ENCODE measurements around the gene SLC4A4.
A peak's percentile ranks its signal among the peaks of the same experiment; 100 is the strongest.
"Not testable (repeated sequence)": the region's sequence is repeated elsewhere in the genome, so short reads cannot be mapped to it uniquely, and the experiment has no call there.

The SLC4A4 gene

DNA sequence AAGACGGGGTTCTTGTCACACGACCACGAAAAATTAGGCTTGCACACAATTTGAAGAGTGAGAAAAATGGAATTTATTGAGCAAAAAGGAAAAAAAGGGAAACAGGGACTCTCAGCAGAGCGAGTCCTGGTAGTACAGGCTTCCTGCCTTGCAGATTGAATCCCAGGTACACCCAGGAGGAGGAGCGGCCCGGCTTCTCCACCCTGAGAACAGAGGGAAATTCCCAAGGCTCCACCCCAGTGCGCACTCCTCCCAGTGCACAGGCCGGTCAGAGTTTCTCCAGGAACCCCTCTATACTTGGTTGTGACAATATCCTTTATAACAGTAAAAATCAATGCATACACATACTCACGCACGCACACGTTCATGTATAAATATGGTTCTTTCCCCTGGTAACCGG, 22.0 kb downstream of the SLC4A4 start:
- DNase-seq (ENCODE audit: low read depth) = no peak

DNA sequence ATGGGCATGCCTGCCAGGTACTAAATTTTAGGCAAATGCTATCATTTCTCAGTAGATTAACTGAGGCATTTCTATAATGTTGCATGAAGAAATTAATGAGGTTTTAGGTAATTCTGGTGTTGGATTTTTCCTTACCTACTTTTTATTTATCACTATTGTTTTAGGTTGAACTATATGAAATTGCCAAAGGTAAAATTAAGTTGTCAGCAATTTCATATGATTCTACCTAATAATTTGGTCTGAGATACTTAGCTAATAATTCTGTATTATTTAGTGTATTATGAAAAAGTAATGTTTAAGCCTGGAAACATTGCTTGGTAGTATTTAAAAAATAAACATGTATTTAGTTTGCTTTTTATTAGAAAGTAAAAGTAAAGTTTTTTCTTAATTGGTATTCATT, 22.7 kb downstream of the SLC4A4 start:
- DNase-seq (ENCODE audit: low read depth) = no peak

- DNase-seq (ENCODE audit: low read depth) = no peak
Observed at GRCh38 chr4:71366766-71367165, 27.9 kb downstream of the SLC4A4 start.

- DNase-seq (ENCODE audit: low read depth) = no peak
Observed at GRCh38 chr4:71367546-71367945, 28.7 kb downstream of the SLC4A4 start.

- DNase-seq (ENCODE audit: low read depth) = no peak
Observed at GRCh38 chr4:71368906-71369305, 30.1 kb downstream of the SLC4A4 start.

DNA sequence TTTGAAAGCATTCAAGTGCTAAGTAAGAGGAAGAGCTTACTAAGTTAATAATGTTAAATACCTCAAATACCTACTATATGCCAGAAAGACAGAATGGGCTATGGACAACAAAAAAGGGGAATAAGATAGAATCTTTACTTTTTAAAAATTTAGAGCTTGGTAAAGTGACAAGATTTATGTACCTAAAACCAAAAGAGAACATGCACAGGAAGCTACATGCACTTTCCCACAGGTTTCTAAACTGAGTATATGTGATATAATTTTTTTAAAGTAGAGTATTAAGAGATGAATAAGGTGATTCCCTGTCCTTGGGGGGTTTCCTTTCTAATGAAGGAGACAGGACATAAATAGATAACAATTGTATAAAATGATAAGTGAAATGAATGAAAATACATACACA, 30.7 kb downstream of the SLC4A4 start:
- DNase-seq (ENCODE audit: low read depth) = no peak

- DNase-seq (ENCODE audit: low read depth) = no peak
Observed at GRCh38 chr4:71375494-71375893, 36.7 kb downstream of the SLC4A4 start.

GRCh38 chr4:71377561-71377960, 38.7 kb downstream of the SLC4A4 start:
- peak; percentile 54 for DNase-seq (ENCODE audit: low read depth)

- DNase-seq (ENCODE audit: low read depth) = no peak
Observed at GRCh38 chr4:71379126-71379525, 40.3 kb downstream of the SLC4A4 start.

- DNase-seq (ENCODE audit: low read depth) = no peak
Observed at GRCh38 chr4:71380788-71381187, 42.0 kb downstream of the SLC4A4 start.

GRCh38 chr4:71382125-71382899, 43.5 kb downstream of the SLC4A4 start:
- DNase-seq (ENCODE audit: low read depth) = no peak

DNA sequence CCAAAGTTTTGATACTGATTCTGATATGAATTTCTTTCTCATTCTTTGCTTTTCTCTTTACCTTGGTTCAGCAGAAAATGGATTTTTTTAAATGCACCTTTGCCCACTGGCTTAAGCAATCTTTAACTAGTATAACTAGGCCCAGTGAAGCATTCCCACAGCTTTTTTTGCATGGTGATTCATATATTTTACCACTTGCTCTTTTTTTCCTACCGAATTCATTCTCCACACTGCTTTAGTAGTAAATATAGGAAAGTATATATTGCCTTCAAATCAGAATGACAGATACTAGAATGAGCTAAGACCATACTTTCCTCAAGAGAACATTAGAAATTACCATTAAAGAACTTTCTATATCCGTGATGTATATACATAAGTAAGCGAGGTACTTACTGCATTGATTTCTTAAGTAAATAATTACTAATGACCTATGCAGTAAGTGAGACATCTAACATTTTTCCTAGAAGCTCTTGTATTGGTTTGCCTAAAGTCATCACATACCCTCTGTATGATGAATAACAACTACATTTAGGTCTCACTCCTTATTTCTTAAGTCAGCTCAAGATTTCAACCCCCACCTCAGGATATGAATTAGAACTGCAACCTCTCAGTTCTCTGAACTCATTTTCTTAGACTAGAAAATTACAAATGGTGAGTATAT, 44.2 kb downstream of the SLC4A4 start:
- DNase-seq (ENCODE audit: low read depth) = no peak

DNA sequence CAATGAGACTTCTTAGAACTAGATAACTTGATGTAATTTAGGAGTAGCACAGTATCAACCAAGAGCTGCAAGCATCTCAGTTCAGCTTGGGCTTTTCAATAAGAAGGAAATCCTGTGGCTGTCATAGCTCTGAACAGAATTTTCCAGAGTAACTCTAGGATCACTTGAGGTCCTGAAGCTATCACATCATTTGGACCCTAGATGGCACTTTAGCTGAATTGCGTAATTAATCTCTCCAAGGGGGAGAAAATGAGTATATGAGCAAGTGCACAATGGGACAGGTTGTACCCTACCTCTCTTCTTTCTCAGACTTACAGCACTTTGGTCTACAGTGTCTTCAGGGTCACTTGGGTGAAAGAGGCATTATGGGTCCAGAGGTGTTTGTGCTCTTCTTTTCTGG, 45.2 kb downstream of the SLC4A4 start:
- no peak for DNase-seq (ENCODE audit: low read depth)

GRCh38 chr4:71389149-71389827, 50.5 kb downstream of the SLC4A4 start:
- DNase-seq (ENCODE audit: low read depth) = no peak

DNA sequence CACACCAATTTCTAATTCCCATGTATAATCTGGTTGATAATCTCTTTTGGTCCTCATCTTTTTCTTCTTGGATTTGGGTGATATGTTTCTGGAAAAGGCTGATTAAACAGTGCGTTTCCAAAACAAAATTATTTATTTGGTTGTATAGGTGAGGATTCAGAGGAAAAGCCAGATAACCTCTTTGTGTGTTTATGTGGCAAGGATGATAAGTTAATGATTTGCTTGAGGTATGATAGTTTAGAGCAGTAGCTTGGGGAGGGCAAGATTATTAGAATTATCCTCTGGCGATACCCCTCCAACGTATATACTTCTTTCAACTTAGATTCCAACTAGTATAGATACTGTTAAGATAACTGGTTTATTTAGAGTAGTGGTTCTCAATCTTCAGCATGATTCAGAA, 53.3 kb downstream of the SLC4A4 start:
- DNase-seq (ENCODE audit: low read depth) = no peak

DNA sequence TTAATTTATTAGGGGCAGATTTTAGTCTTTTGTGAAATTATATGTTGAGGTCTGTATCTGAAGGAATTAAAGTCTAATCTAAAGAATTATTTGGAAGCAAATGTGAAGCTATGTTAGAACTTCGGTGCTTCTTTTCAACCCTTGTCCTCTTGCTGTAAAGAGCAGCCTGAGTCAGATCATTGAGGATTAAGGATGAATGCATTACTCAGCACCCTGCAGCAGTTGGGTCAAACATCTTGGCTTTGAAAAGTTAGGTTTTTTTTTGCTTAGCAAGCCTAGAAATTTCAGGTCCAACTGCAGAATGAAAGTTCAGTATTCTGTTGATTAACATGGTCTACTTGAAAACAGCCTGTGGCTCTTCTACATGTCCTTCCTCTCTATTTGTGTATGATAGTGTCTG, 57.6 kb downstream of the SLC4A4 start:
- DNase-seq (ENCODE audit: low read depth) = no peak

DNA sequence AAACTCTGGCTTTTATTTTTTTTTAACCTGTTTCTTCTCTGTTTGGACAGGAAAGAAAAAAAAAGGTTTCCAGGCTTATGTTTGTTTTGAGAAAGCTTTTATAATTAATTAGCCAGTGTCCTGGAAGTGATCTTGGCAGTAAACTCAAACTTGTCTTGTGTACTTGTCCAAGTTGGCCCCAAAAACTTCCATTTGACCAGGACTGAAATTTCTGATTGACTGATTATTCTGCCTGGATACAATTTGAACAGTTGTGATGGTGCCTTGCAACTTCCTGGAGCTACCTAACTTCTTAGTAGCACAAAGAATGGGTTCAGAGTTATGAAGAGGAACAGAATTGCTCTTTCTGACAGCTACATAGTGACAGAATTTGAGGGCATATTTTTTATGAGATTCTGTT, 62.0 kb downstream of the SLC4A4 start:
- no peak for DNase-seq (ENCODE audit: low read depth)

- no peak for DNase-seq (ENCODE audit: low read depth)
Observed at GRCh38 chr4:71402616-71403015, 63.8 kb downstream of the SLC4A4 start.

GRCh38 chr4:71404049-71404448, 65.2 kb downstream of the SLC4A4 start:
- DNase-seq (ENCODE audit: low read depth) = no peak

DNA sequence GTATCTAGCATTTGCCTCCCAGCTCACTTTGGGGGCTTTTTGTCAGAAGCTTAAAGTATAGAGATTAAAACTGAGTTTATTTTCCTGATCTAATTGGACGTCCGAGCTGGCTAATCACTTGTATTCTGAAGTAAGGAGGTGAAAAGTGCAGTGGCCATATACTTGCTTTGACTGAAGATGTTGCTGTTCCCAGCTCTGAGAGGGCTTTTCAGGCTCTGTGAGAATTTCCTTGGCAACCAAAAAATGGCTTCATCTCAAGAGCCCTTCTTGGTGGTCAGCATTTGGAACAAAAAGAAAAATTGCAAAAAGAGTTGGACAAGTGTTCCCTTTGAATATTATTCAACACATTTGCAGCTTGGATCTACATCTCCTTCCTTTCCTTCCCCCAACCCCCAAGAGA, 67.0 kb downstream of the SLC4A4 start:
- DNase-seq (ENCODE audit: low read depth) = no peak

DNA sequence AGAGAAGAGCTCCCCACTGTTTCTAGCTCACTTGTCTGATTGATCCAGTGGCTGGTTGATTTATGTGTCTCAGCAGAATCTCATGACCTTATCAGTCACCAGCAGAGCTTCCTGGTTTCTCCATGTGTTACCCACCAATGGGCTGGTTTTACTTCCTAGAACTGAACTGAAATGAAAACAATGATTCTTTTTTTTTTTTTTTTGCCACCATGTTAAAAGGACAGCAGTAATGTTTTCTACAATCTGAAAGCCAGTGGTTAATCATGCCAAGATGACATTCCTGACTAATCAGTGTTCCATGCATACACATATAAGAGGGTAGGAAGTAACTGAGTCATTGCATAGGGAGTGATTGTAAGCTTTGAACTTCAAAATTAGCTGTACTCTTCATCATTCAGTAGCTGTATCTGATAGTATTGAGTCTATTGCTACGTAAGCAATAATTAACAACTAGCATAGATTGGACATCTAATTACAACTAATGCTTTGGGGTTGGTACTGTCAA, 67.7 kb downstream of the SLC4A4 start:
- peak; percentile 69 for DNase-seq (ENCODE audit: low read depth)

GRCh38 chr4:71408961-71409360, 70.1 kb downstream of the SLC4A4 start:
- not testable (repeated sequence) for DNase-seq (ENCODE audit: low read depth)

DNA sequence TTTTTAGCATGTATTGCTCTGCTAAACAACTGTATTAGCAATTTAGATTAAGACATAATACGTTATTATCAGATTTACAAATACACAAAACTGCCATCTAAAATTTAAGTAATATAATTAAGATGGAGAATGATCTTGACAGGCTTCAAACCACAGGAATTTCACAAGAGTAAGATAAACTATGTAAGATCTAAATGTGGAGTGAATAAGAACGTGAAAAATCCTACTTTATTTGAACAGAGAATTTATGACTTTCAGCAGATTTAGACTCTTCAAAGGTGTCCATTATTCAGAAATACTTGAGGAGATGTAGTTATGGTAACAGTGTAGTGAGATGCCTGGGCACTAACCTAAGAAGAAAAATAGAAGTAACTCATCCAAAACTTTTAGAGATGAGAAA, 73.2 kb downstream of the SLC4A4 start:
- DNase-seq (ENCODE audit: low read depth) = no peak
